IMR-90 (cell line): ENCODE results near the gene S1PR3. TPM values are rescaled to one million over a fixed set of nuclear protein-coding genes. Genes with fewer than 3 reads are reported as not detected.

Source experiments
- ATAC-seq: fragments of 200-7000 bp; cut with Tn5 transposase; 2 replicates; pipeline ENCODE4 v1.9.1; 2020; ENCODE audit warnings: low read depth, mild to moderate bottlenecking, moderate library complexity
- BruUV-seq: library from RNA; stranded (reverse); fragments of 400-500 nt; replicated peaks from 2 replicates; lab custom pipeline; 2021; lab: Mats Ljungman, UMichigan
- CTCF ChIA-PET: fragments of 300-600 bp; formaldehyde crosslinking; extraction: SDS; loops from one replicate; lab custom pipeline; 2021; ENCODE audit warnings: antibody characterized with exemption; lab: Yijun Ruan, JAX
- POLR2A ChIA-PET: fragments of 300-600 bp; sonication (Branson Sonifier 250); formaldehyde crosslinking; loops from one replicate; lab custom pipeline; 2022; ENCODE audit warnings: antibody characterized with exemption; ENCODE audit not compliant: unreplicated experiment; lab: Charles Lee
- DNase-seq: peaks from one replicate; pipeline ENCODE4 v3.0.0; 2013
- H2AFZ ChIP-seq: replicated peaks from 2 replicates; pipeline ENCODE3; 2013; ENCODE audit warnings: low read length, mild to moderate bottlenecking; ENCODE audit not compliant: poor library complexity
- H2AK5ac ChIP-seq: 2 replicates; pipeline ENCODE4 v1.6.1; 2013; ENCODE audit warnings: low read depth, low read length, inconsistent platforms
- H2AK9ac ChIP-seq: replicated peaks from 2 replicates; pipeline ENCODE3; 2013; ENCODE audit warnings: mild to moderate bottlenecking, low read depth, low read length, moderate library complexity; ENCODE audit not compliant: poor library complexity
- H2BK120ac ChIP-seq: 2 replicates; pipeline ENCODE4 v1.6.1; 2013; ENCODE audit warnings: low read depth, low read length, inconsistent platforms
- H2BK15ac ChIP-seq: 3 replicates; pipeline ENCODE4 v1.6.1; 2013; ENCODE audit warnings: low read depth, low read length, inconsistent platforms
- H2BK20ac ChIP-seq: 2 replicates; pipeline ENCODE4 v1.6.1; 2013; ENCODE audit warnings: low read depth, mild to moderate bottlenecking, inconsistent platforms, low read length, moderate library complexity
- H2BK5ac ChIP-seq: 2 replicates; pipeline ENCODE4 v1.6.1; 2013; ENCODE audit warnings: mild to moderate bottlenecking, low read depth, low read length, inconsistent platforms; ENCODE audit not compliant: poor library complexity, severe bottlenecking
- H3K14ac ChIP-seq: replicated peaks from 2 replicates; pipeline ENCODE4 v1.6.1; 2013; ENCODE audit warnings: low read depth, low read length, inconsistent platforms
- H3K18ac ChIP-seq: 2 replicates; pipeline ENCODE4 v1.6.1; 2013; ENCODE audit warnings: low read depth, low read length, control low read depth
- H3K23ac ChIP-seq: 2 replicates; pipeline ENCODE4 v1.6.1; 2013; ENCODE audit warnings: low read depth, low read length, inconsistent platforms
- H3K27ac ChIP-seq: 2 replicates; pipeline ENCODE4 v1.5.1; 2013; ENCODE audit warnings: mild to moderate bottlenecking, control low read depth, low read length; ENCODE audit not compliant: insufficient read depth
- H3K27me3 ChIP-seq: 2 replicates; pipeline ENCODE4 v1.6.1; 2013; ENCODE audit warnings: low read length; ENCODE audit not compliant: control insufficient read depth, insufficient read depth
- H3K36me3 ChIP-seq: 2 replicates; pipeline ENCODE4 v1.6.1; 2013; ENCODE audit warnings: low read length, mixed read lengths; ENCODE audit not compliant: control insufficient read depth, insufficient read depth
- H3K4ac ChIP-seq: 2 replicates; pipeline ENCODE4 v1.6.1; 2013; ENCODE audit warnings: low read depth, low read length, inconsistent platforms
- H3K4me1 ChIP-seq: 2 replicates; pipeline ENCODE4 v1.6.1; 2013; ENCODE audit warnings: low read length, mixed read lengths; ENCODE audit not compliant: control insufficient read depth, insufficient read depth
- H3K4me2 ChIP-seq: 2 replicates; pipeline ENCODE4 v1.6.1; 2013; ENCODE audit warnings: low read depth, mild to moderate bottlenecking, control low read depth, low read length, moderate library complexity
- H3K4me3 ChIP-seq: 2 replicates; pipeline ENCODE4 v1.5.1; 2013; ENCODE audit warnings: low read depth, mild to moderate bottlenecking, control low read depth, low read length, moderate library complexity; ENCODE audit not compliant: insufficient read depth
- H3K56ac ChIP-seq: 2 replicates; pipeline ENCODE4 v1.6.1; 2013; ENCODE audit warnings: low read length, inconsistent platforms; ENCODE audit not compliant: insufficient read depth; ENCODE audit errors: extremely low read depth
- H3K79me1 ChIP-seq, 2 experiments: 2 replicates each; pipeline ENCODE4 v1.6.1; 2013; ENCODE audit warnings: low read length in 2 of 2, inconsistent platforms in 1 of 2, low read depth in 1 of 2
- H3K9ac ChIP-seq: 2 replicates; pipeline ENCODE4 v1.6.1; 2013; ENCODE audit warnings: low read depth, low read length, control low read depth
- H3K9me1 ChIP-seq: 2 replicates; pipeline ENCODE4 v1.6.1; 2013; ENCODE audit warnings: low read length, inconsistent platforms; ENCODE audit not compliant: insufficient read depth
- H3K9me3 ChIP-seq: 2 replicates; pipeline ENCODE4 v1.6.1; 2013; ENCODE audit warnings: low read length; ENCODE audit not compliant: control insufficient read depth, insufficient read depth
- H4K20me1 ChIP-seq: 2 replicates; pipeline ENCODE4 v1.6.1; 2013; ENCODE audit warnings: low read length, inconsistent platforms; ENCODE audit not compliant: insufficient read depth
- H4K5ac ChIP-seq: 2 replicates; pipeline ENCODE4 v1.6.1; 2013; ENCODE audit warnings: mild to moderate bottlenecking, low read depth, low read length, control low read depth
- H4K8ac ChIP-seq, 2 experiments: 2 replicates each; pipeline ENCODE4 v1.6.1; 2013; ENCODE audit warnings: low read depth in 2 of 2, low read length in 2 of 2, control low read depth in 1 of 2, inconsistent platforms in 1 of 2
- H4K91ac ChIP-seq: 2 replicates; pipeline ENCODE4 v1.6.1; 2013; ENCODE audit warnings: low read depth, low read length, inconsistent platforms; ENCODE audit not compliant: insufficient read depth
- BHLHE40 ChIP-seq: fragments of 150-350 bp; IDR thresholded peaks from 2 replicates; pipeline ENCODE4 v1.6.1; 2016; ENCODE audit warnings: mild to moderate bottlenecking, low read depth, low read length
- NFE2L2 ChIP-seq: fragments of 150-350 bp; IDR thresholded peaks from 2 replicates; pipeline ENCODE4 v1.6.1; 2016; ENCODE audit warnings: low read depth, mild to moderate bottlenecking, low read length
- RCOR1 ChIP-seq: IDR thresholded peaks from 2 replicates; pipeline ENCODE4 v1.6.1; 2012; ENCODE audit warnings: mild to moderate bottlenecking, low read length, improper control_type of control experiment; ENCODE audit not compliant: insufficient replicate concordance
- SMC3 ChIP-seq: fragments of 150-350 bp; IDR thresholded peaks from 2 replicates; pipeline ENCODE4 v1.6.1; 2016; ENCODE audit warnings: low read depth, mild to moderate bottlenecking, antibody characterized with exemption, low read length, moderate library complexity
- USF2 ChIP-seq: fragments of 150-350 bp; IDR thresholded peaks from 2 replicates; pipeline ENCODE4 v1.6.1; 2017; ENCODE audit warnings: mild to moderate bottlenecking, antibody characterized with exemption, low read length, low read depth
- WGBS, 2 experiments: methylation state at CpG; one replicate each; pipeline versions ENCODE4 v1.1.5 to v1.1.7; 2013; ENCODE audit warnings: missing lambda C conversion rate in 2 of 2; ENCODE audit not compliant: insufficient read length in 1 of 2; ENCODE audit errors: extremely low coverage in 2 of 2; 5-methylcytosine and 5-hydroxymethylcytosine counted together
- dilution Hi-C: fragments of 300-500 bp; cut with HindIII; formaldehyde crosslinking; loops from one replicate; pipeline ENCODE4 v1.14.3; 2018; ENCODE audit warnings: low sequenced_read_pairs; ENCODE audit not compliant: unreplicated experiment
- in situ Hi-C: fragments of 300-500 bp; cut with MboI; formaldehyde crosslinking; loops from 3 replicates; pipeline ENCODE4 v1.14.3; 2019; ENCODE audit warnings: low sequenced_read_pairs, inconsistent platforms, mixed read lengths
- intact Hi-C: fragments of 100-400 bp; cut with micrococcal nuclease; formaldehyde crosslinking; loops from 2 replicates; pipeline ENCODE4 v1.10.0; 2022
- polyA plus RNA-seq, 3 experiments: library from polyadenylated mRNA; depleted of rRNA; stranded (reverse); fragments of >200 nt; gene quantifications; 2 replicates each; pipeline ENCODE4 v1.2.3, GENCODE V29; 2012; ENCODE audit warnings: low replicate concordance in 1 of 3
- total RNA-seq: library from RNA; depleted of rRNA; stranded (reverse); fragments of >200 nt; gene quantifications from 2 replicates; pipeline ENCODE4 v1.2.3, GENCODE V29; 2012

Gene S1PR3
- total and polyA plus RNA-seq, 2 of the 4 experiments (the other 2 are of a cell fraction) = 28.4 to 28.7 TPM

GRCh38 chr9:88969646-88970373, 21.5 kb upstream of the S1PR3 start:
- no peak overlapping the region for H2AK5ac ChIP-seq
- ChIA-PET CTCF (no interaction called here), POLR2A (no interaction called here)
- H3K27me3 ChIP-seq = peaks cover 19% of the 10 kb centered on the region; the same call in 1 of the 2 replicates
- intact Hi-C loops (no loop called here), in situ Hi-C loops (no loop called here), dilution Hi-C loops (no loop called here)
- H4K91ac ChIP-seq = no peak overlapping the region
- H2AFZ ChIP-seq = no peak overlapping the region
- H4K20me1 ChIP-seq = no peaks in the 10 kb centered on the region; the same call in 1 of the 2 replicates
- BruUV-seq = no TSS peak
- H3K18ac ChIP-seq = no peak overlapping the region
- no peak overlapping the region for H3K23ac ChIP-seq
- no peak overlapping the region for H2BK120ac ChIP-seq
- no peak overlapping the region for H3K4me2 ChIP-seq
- peak overlapping the region; percentile 50 for H2AK9ac ChIP-seq
- H3K4me1 ChIP-seq = no peaks in the 10 kb centered on the region
- DNase-seq = no peak
- H3K4ac ChIP-seq = no peak overlapping the region
- H3K9me1 ChIP-seq = peaks cover 11% of the 10 kb centered on the region; the same call in 1 of the 2 replicates
- H4K5ac ChIP-seq = no peak overlapping the region
- H3K27ac ChIP-seq = no peak overlapping the region
- no peaks in the 10 kb centered on the region for H3K36me3 ChIP-seq
- no peak for ATAC-seq
- TF ChIP-seq BHLHE40 (no peak), SMC3 (no peak), USF2 (no peak), RCOR1 (no peak), NFE2L2 (no peak)
- peaks cover 5% of the 10 kb centered on the region; the same call in 1 of the 2 replicates for H3K9me3 ChIP-seq
- H4K8ac ChIP-seq = no peak overlapping the region
- no peak overlapping the region for H2BK20ac ChIP-seq
- no peak overlapping the region for H3K56ac ChIP-seq
- H3K4me3 ChIP-seq = no peak overlapping the region
- H2BK5ac ChIP-seq = no peak overlapping the region
- 60% methylated on average over 3 of the region's 8 CpGs; no CpG with 5 or more reads in 1 of the 2 experiments for WGBS, 2 experiments
- no peaks in the 10 kb centered on the region for H3K79me1 ChIP-seq
- H2BK15ac ChIP-seq = no peak overlapping the region
- H3K14ac ChIP-seq = no peak overlapping the region
- H3K9ac ChIP-seq = no peak overlapping the region
